IMR-90 (cell line): Measurements from ENCODE around the gene CCNYL1. TPM values are rescaled to one million over a fixed set of nuclear protein-coding genes. Genes with fewer than 3 reads are reported as not detected.

Experiments used
- ATAC-seq: fragments of 200-7000 bp; cut with Tn5 transposase; 2 replicates; pipeline ENCODE4 v1.9.1; 2020; ENCODE audit warnings: low read depth, mild to moderate bottlenecking, moderate library complexity
- BruUV-seq: library from RNA; stranded (reverse); fragments of 400-500 nt; replicated peaks from 2 replicates; lab custom pipeline; 2021; lab: Mats Ljungman, UMichigan
- CTCF ChIA-PET: fragments of 300-600 bp; formaldehyde crosslinking; extraction: SDS; loops from one replicate; lab custom pipeline; 2021; ENCODE audit warnings: antibody characterized with exemption; lab: Yijun Ruan, JAX
- POLR2A ChIA-PET: fragments of 300-600 bp; sonication (Branson Sonifier 250); formaldehyde crosslinking; loops from one replicate; lab custom pipeline; 2022; ENCODE audit warnings: antibody characterized with exemption; ENCODE audit not compliant: unreplicated experiment; lab: Charles Lee
- DNase-seq: peaks from one replicate; pipeline ENCODE4 v3.0.0; 2013
- H2AFZ ChIP-seq: replicated peaks from 2 replicates; pipeline ENCODE3; 2013; ENCODE audit warnings: low read length, mild to moderate bottlenecking; ENCODE audit not compliant: poor library complexity
- H2AK5ac ChIP-seq: 2 replicates; pipeline ENCODE4 v1.6.1; 2013; ENCODE audit warnings: low read depth, low read length, inconsistent platforms
- H2AK9ac ChIP-seq: replicated peaks from 2 replicates; pipeline ENCODE3; 2013; ENCODE audit warnings: mild to moderate bottlenecking, low read depth, low read length, moderate library complexity; ENCODE audit not compliant: poor library complexity
- H2BK120ac ChIP-seq: 2 replicates; pipeline ENCODE4 v1.6.1; 2013; ENCODE audit warnings: low read depth, low read length, inconsistent platforms
- H2BK15ac ChIP-seq: 3 replicates; pipeline ENCODE4 v1.6.1; 2013; ENCODE audit warnings: low read depth, low read length, inconsistent platforms
- H2BK20ac ChIP-seq: 2 replicates; pipeline ENCODE4 v1.6.1; 2013; ENCODE audit warnings: low read depth, mild to moderate bottlenecking, inconsistent platforms, low read length, moderate library complexity
- H2BK5ac ChIP-seq: 2 replicates; pipeline ENCODE4 v1.6.1; 2013; ENCODE audit warnings: mild to moderate bottlenecking, low read depth, low read length, inconsistent platforms; ENCODE audit not compliant: poor library complexity, severe bottlenecking
- H3K14ac ChIP-seq: replicated peaks from 2 replicates; pipeline ENCODE4 v1.6.1; 2013; ENCODE audit warnings: low read depth, low read length, inconsistent platforms
- H3K18ac ChIP-seq: 2 replicates; pipeline ENCODE4 v1.6.1; 2013; ENCODE audit warnings: low read depth, low read length, control low read depth
- H3K23ac ChIP-seq: 2 replicates; pipeline ENCODE4 v1.6.1; 2013; ENCODE audit warnings: low read depth, low read length, inconsistent platforms
- H3K27ac ChIP-seq: 2 replicates; pipeline ENCODE4 v1.5.1; 2013; ENCODE audit warnings: mild to moderate bottlenecking, control low read depth, low read length; ENCODE audit not compliant: insufficient read depth
- H3K27me3 ChIP-seq: 2 replicates; pipeline ENCODE4 v1.6.1; 2013; ENCODE audit warnings: low read length; ENCODE audit not compliant: control insufficient read depth, insufficient read depth
- H3K36me3 ChIP-seq: 2 replicates; pipeline ENCODE4 v1.6.1; 2013; ENCODE audit warnings: low read length, mixed read lengths; ENCODE audit not compliant: control insufficient read depth, insufficient read depth
- H3K4ac ChIP-seq: 2 replicates; pipeline ENCODE4 v1.6.1; 2013; ENCODE audit warnings: low read depth, low read length, inconsistent platforms
- H3K4me1 ChIP-seq: 2 replicates; pipeline ENCODE4 v1.6.1; 2013; ENCODE audit warnings: low read length, mixed read lengths; ENCODE audit not compliant: control insufficient read depth, insufficient read depth
- H3K4me2 ChIP-seq: 2 replicates; pipeline ENCODE4 v1.6.1; 2013; ENCODE audit warnings: low read depth, mild to moderate bottlenecking, control low read depth, low read length, moderate library complexity
- H3K4me3 ChIP-seq: 2 replicates; pipeline ENCODE4 v1.5.1; 2013; ENCODE audit warnings: low read depth, mild to moderate bottlenecking, control low read depth, low read length, moderate library complexity; ENCODE audit not compliant: insufficient read depth
- H3K56ac ChIP-seq: 2 replicates; pipeline ENCODE4 v1.6.1; 2013; ENCODE audit warnings: low read length, inconsistent platforms; ENCODE audit not compliant: insufficient read depth; ENCODE audit errors: extremely low read depth
- H3K79me1 ChIP-seq, 2 experiments: 2 replicates each; pipeline ENCODE4 v1.6.1; 2013; ENCODE audit warnings: low read length in 2 of 2, inconsistent platforms in 1 of 2, low read depth in 1 of 2
- H3K9ac ChIP-seq: 2 replicates; pipeline ENCODE4 v1.6.1; 2013; ENCODE audit warnings: low read depth, low read length, control low read depth
- H3K9me1 ChIP-seq: 2 replicates; pipeline ENCODE4 v1.6.1; 2013; ENCODE audit warnings: low read length, inconsistent platforms; ENCODE audit not compliant: insufficient read depth
- H3K9me3 ChIP-seq: 2 replicates; pipeline ENCODE4 v1.6.1; 2013; ENCODE audit warnings: low read length; ENCODE audit not compliant: control insufficient read depth, insufficient read depth
- H4K20me1 ChIP-seq: 2 replicates; pipeline ENCODE4 v1.6.1; 2013; ENCODE audit warnings: low read length, inconsistent platforms; ENCODE audit not compliant: insufficient read depth
- H4K5ac ChIP-seq: 2 replicates; pipeline ENCODE4 v1.6.1; 2013; ENCODE audit warnings: mild to moderate bottlenecking, low read depth, low read length, control low read depth
- H4K8ac ChIP-seq, 2 experiments: 2 replicates each; pipeline ENCODE4 v1.6.1; 2013; ENCODE audit warnings: low read depth in 2 of 2, low read length in 2 of 2, control low read depth in 1 of 2, inconsistent platforms in 1 of 2
- H4K91ac ChIP-seq: 2 replicates; pipeline ENCODE4 v1.6.1; 2013; ENCODE audit warnings: low read depth, low read length, inconsistent platforms; ENCODE audit not compliant: insufficient read depth
- BHLHE40 ChIP-seq: fragments of 150-350 bp; IDR thresholded peaks from 2 replicates; pipeline ENCODE4 v1.6.1; 2016; ENCODE audit warnings: mild to moderate bottlenecking, low read depth, low read length
- CEBPB ChIP-seq: IDR thresholded peaks from 2 replicates; pipeline ENCODE4 v1.6.1; 2012; ENCODE audit warnings: low read depth, low read length, improper control_type of control experiment
- CHD1 ChIP-seq: IDR thresholded peaks from 2 replicates; pipeline ENCODE4 v1.6.1; 2012; ENCODE audit warnings: low read depth, low read length, improper control_type of control experiment
- CTCF ChIP-seq: conservative IDR thresholded peaks from 2 replicates; pipeline ENCODE4 v1.5.1; 2012; ENCODE audit warnings: mild to moderate bottlenecking, low read depth, low read length, improper control_type of control experiment
- FOS ChIP-seq: fragments of 150-350 bp; IDR thresholded peaks from 2 replicates; pipeline ENCODE4 v1.6.1; 2016; ENCODE audit warnings: low read depth, low read length
- MAFK ChIP-seq: IDR thresholded peaks from 2 replicates; pipeline ENCODE4 v1.6.1; 2012; ENCODE audit warnings: low read depth, low read length, improper control_type of control experiment
- MAZ ChIP-seq: IDR thresholded peaks from 2 replicates; pipeline ENCODE4 v1.6.1; 2012; ENCODE audit warnings: low read depth, mild to moderate bottlenecking, low read length, improper control_type of control experiment, moderate library complexity, borderline replicate concordance
- MXI1 ChIP-seq: IDR thresholded peaks from 2 replicates; pipeline ENCODE4 v1.6.1; 2012; ENCODE audit warnings: low read depth, mild to moderate bottlenecking, low read length, moderate library complexity, borderline replicate concordance
- NFE2L2 ChIP-seq: fragments of 150-350 bp; IDR thresholded peaks from 2 replicates; pipeline ENCODE4 v1.6.1; 2016; ENCODE audit warnings: low read depth, mild to moderate bottlenecking, low read length
- POLR2A ChIP-seq: IDR thresholded peaks from 2 replicates; pipeline ENCODE4 v1.6.1; 2012; ENCODE audit warnings: mild to moderate bottlenecking, low read depth, low read length
- RAD21 ChIP-seq: IDR thresholded peaks from 2 replicates; pipeline ENCODE4 v1.6.1; 2012; ENCODE audit warnings: low read length, improper control_type of control experiment
- RCOR1 ChIP-seq: IDR thresholded peaks from 2 replicates; pipeline ENCODE4 v1.6.1; 2012; ENCODE audit warnings: mild to moderate bottlenecking, low read length, improper control_type of control experiment; ENCODE audit not compliant: insufficient replicate concordance
- RFX5 ChIP-seq: IDR thresholded peaks from 2 replicates; pipeline ENCODE4 v1.8.0; 2012; ENCODE audit warnings: low read depth, mild to moderate bottlenecking, low read length, moderate library complexity
- SMC3 ChIP-seq: fragments of 150-350 bp; IDR thresholded peaks from 2 replicates; pipeline ENCODE4 v1.6.1; 2016; ENCODE audit warnings: low read depth, mild to moderate bottlenecking, antibody characterized with exemption, low read length, moderate library complexity
- USF2 ChIP-seq: fragments of 150-350 bp; IDR thresholded peaks from 2 replicates; pipeline ENCODE4 v1.6.1; 2017; ENCODE audit warnings: mild to moderate bottlenecking, antibody characterized with exemption, low read length, low read depth
- WGBS, 2 experiments: methylation state at CpG; one replicate each; pipeline versions ENCODE4 v1.1.5 to v1.1.7; 2013; ENCODE audit warnings: missing lambda C conversion rate in 2 of 2; ENCODE audit not compliant: insufficient read length in 1 of 2; ENCODE audit errors: extremely low coverage in 2 of 2; 5-methylcytosine and 5-hydroxymethylcytosine counted together
- dilution Hi-C: fragments of 300-500 bp; cut with HindIII; formaldehyde crosslinking; loops from one replicate; pipeline ENCODE4 v1.14.3; 2018; ENCODE audit warnings: low sequenced_read_pairs; ENCODE audit not compliant: unreplicated experiment
- in situ Hi-C: fragments of 300-500 bp; cut with MboI; formaldehyde crosslinking; loops from 3 replicates; pipeline ENCODE4 v1.14.3; 2019; ENCODE audit warnings: low sequenced_read_pairs, inconsistent platforms, mixed read lengths
- intact Hi-C: fragments of 100-400 bp; cut with micrococcal nuclease; formaldehyde crosslinking; loops from 2 replicates; pipeline ENCODE4 v1.10.0; 2022
- polyA plus RNA-seq, 3 experiments: library from polyadenylated mRNA; depleted of rRNA; stranded (reverse); fragments of >200 nt; gene quantifications; 2 replicates each; pipeline ENCODE4 v1.2.3, GENCODE V29; 2012; ENCODE audit warnings: low replicate concordance in 1 of 3
- total RNA-seq: library from RNA; depleted of rRNA; stranded (reverse); fragments of >200 nt; gene quantifications from 2 replicates; pipeline ENCODE4 v1.2.3, GENCODE V29; 2012
- TF ChIP-seq, protein P1 (sequence below): fragments of 150-350 bp; IDR thresholded peaks from 2 replicates; pipeline ENCODE4 v1.6.1; 2016; ENCODE audit warnings: low read depth, mild to moderate bottlenecking, low read length, moderate library complexity, borderline replicate concordance

The CCNYL1 gene
- total and polyA plus RNA-seq, 2 of the 4 experiments (the other 2 are of a cell fraction) = 5.4 to 7.3 TPM

DNA sequence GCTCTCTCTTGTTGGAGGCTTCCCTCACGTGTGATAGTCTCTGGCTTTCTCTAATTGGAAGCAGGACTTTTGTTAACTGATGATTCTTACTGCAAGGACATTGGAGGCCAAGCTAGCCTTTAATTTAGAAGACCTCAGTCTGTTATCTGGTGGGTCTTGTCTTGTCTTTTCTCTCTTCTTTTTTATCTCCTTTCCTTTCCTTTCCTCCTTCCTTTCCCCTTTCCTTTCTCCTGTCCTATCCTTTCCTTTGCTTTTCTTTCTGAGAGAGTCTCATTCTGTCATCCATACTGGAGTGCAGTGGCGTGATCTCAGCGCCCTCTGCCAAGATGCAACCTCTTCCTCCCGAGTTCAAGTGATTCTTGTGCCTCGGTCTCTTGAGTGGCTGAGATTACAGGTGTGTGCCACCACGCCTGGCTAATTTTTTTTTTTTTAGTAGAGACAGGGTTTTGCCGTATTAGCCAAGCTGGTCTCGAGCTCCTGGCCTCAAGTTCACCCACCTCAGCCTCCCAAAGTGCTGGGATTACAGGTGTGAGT is 18.1 kb downstream of the CCNYL1 start:
- no peak overlapping the region for H2BK15ac ChIP-seq
- in situ Hi-C loops (loop anchor here (25.0 kb wide), 2 partner anchors 533 to 942 kb away; partner anchors contain the start of genes IDH1 and PIKFYVE), dilution Hi-C loops (no loop called here), intact Hi-C loops (no loop called here)
- H3K4me3 ChIP-seq = no peak overlapping the region
- H4K8ac ChIP-seq = no peak overlapping the region
- no peak overlapping the region for H3K23ac ChIP-seq
- DNase-seq (no peak), ATAC-seq (no peak)
- H3K4me2 ChIP-seq = no peak overlapping the region
- no peaks in the 10 kb centered on the region for H3K27me3 ChIP-seq
- no peaks in the 10 kb centered on the region; the same call in 1 of the 2 replicates for H4K20me1 ChIP-seq
- peaks cover 4% of the 10 kb centered on the region for H3K4me1 ChIP-seq
- no peak overlapping the region for H2AK9ac ChIP-seq
- no peaks in the 10 kb centered on the region for H3K9me3 ChIP-seq
- H3K14ac ChIP-seq = no peak overlapping the region
- TF ChIP-seq NFE2L2 = no peak
- no peak for TF ChIP-seq MAZ
- no peak for TF ChIP-seq SMC3
- no peak for TF ChIP-seq BHLHE40
- TF ChIP-seq CTCF = no peak
- no peak for TF ChIP-seq CEBPB
- TF ChIP-seq RCOR1 = no peak
- no peak for TF ChIP-seq RFX5
- TF ChIP-seq, protein P1, sequence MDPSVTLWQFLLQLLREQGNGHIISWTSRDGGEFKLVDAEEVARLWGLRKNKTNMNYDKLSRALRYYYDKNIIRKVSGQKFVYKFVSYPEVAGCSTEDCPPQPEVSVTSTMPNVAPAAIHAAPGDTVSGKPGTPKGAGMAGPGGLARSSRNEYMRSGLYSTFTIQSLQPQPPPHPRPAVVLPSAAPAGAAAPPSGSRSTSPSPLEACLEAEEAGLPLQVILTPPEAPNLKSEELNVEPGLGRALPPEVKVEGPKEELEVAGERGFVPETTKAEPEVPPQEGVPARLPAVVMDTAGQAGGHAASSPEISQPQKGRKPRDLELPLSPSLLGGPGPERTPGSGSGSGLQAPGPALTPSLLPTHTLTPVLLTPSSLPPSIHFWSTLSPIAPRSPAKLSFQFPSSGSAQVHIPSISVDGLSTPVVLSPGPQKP = no peak
- TF ChIP-seq USF2 = no peak
- TF ChIP-seq MAFK = no peak
- TF ChIP-seq MXI1 = no peak
- TF ChIP-seq CHD1 = no peak
- no peak for TF ChIP-seq RAD21
- no peak for TF ChIP-seq POLR2A
- no peak for TF ChIP-seq FOS
- H2BK20ac ChIP-seq = no peak overlapping the region
- H3K27ac ChIP-seq = no peak overlapping the region
- H4K5ac ChIP-seq = no peak overlapping the region
- no peak overlapping the region for H2BK120ac ChIP-seq
- H3K56ac ChIP-seq = no peak overlapping the region
- H2AFZ ChIP-seq = no peak overlapping the region
- H2AK5ac ChIP-seq = no peak overlapping the region
- no peak overlapping the region for H3K4ac ChIP-seq
- no peak overlapping the region for H4K91ac ChIP-seq
- H2BK5ac ChIP-seq = no peak overlapping the region
- 100% methylated on average over 1 of the region's 8 CpGs; no CpG with 5 or more reads in 1 of the 2 experiments for WGBS, 2 experiments
- ChIA-PET CTCF (interaction anchor here (1.0 kb wide), 1 partner anchor 17 kb away, joined by 3 read pairs; no protein-coding TSS in a partner anchor), POLR2A (no interaction called here)
- BruUV-seq = no TSS peak
- no peaks in the 10 kb centered on the region for H3K9me1 ChIP-seq
- peaks cover 2 to 9% of the 10 kb centered on the region in 2 experiments; a peak in 1 of 4 replicates for H3K79me1 ChIP-seq
- H3K36me3 ChIP-seq = peaks cover 3% of the 10 kb centered on the region; the same call in 1 of the 2 replicates
- H3K9ac ChIP-seq = no peak overlapping the region
- H3K18ac ChIP-seq = no peak overlapping the region
